Islet precursor cell (in vitro differentiated cells): Measurements from ENCODE around the gene GLS.
A peak's percentile ranks its signal among the peaks of the same experiment; 100 is the strongest.

ENCODE experiments used
- DNase-seq: peaks from one replicate; pipeline ENCODE4 v3.0.0-alpha.2; 2018

GLS gene

GRCh38 chr2:190889175-190889943, 8.7 kb downstream of the GLS start:
- DNase-seq = no peak

GRCh38 chr2:190891372-190891771, 10.8 kb downstream of the GLS start:
- no peak for DNase-seq

- no peak for DNase-seq
These were observed 11.3 kb downstream of the GLS start for GRCh38 chr2:190891889-190892288.

- no peak for DNase-seq
These were observed 12.5 kb downstream of the GLS start for GRCh38 chr2:190893157-190893556.

GRCh38 chr2:190896477-190896876, 15.9 kb downstream of the GLS start:
- DNase-seq = no peak

GRCh38 chr2:190903693-190904450, 23.3 kb downstream of the GLS start:
- no peak for DNase-seq

GRCh38 chr2:190904640-190905261, 24.1 kb downstream of the GLS start:
- no peak for DNase-seq

GRCh38 chr2:190908532-190908931, 27.9 kb downstream of the GLS start:
- no peak for DNase-seq

GRCh38 chr2:190909680-190910079, 29.1 kb downstream of the GLS start:
- no peak for DNase-seq

GRCh38 chr2:190910341-190911136, 29.9 kb downstream of the GLS start:
- no peak for DNase-seq

GRCh38 chr2:190911813-190912212, 31.2 kb downstream of the GLS start:
- no peak for DNase-seq

GRCh38 chr2:190912726-190913125, 32.1 kb downstream of the GLS start:
- DNase-seq = no peak

GRCh38 chr2:190913725-190914124, 33.1 kb downstream of the GLS start:
- DNase-seq = no peak

- no peak for DNase-seq
These were observed 36.2 kb downstream of the GLS start for GRCh38 chr2:190916829-190917228.

- DNase-seq = no peak
These were observed 39.5 kb downstream of the GLS start for GRCh38 chr2:190920085-190920484.

GRCh38 chr2:190922376-190922775, 41.8 kb downstream of the GLS start:
- no peak for DNase-seq

GRCh38 chr2:190927301-190927700, 46.7 kb downstream of the GLS start:
- DNase-seq = peak; percentile 65

GRCh38 chr2:190929919-190930318, 49.3 kb downstream of the GLS start:
- DNase-seq = no peak

GRCh38 chr2:190930411-190930810, 49.8 kb downstream of the GLS start:
- DNase-seq = no peak

GRCh38 chr2:190932514-190932913, 51.9 kb downstream of the GLS start:
- no peak for DNase-seq

- DNase-seq = no peak
These were observed 52.7 kb downstream of the GLS start for GRCh38 chr2:190933361-190933760.

GRCh38 chr2:190935054-190935453, 54.4 kb downstream of the GLS start:
- no peak for DNase-seq

- no peak for DNase-seq
These were observed 58.2 kb downstream of the GLS start for GRCh38 chr2:190938771-190939335.
